HUES64 (cell line): Measurements from ENCODE around the gene RFT1.

Experiments
- H3K27ac ChIP-seq: 2 replicates; pipeline ENCODE4 v1.7.0; 2013; ENCODE audit warnings: low read depth, low read length, inconsistent platforms
- H3K27me3 ChIP-seq: 2 replicates; pipeline ENCODE4 v1.6.1; 2013; ENCODE audit warnings: mild to moderate bottlenecking, low read length; ENCODE audit not compliant: insufficient read depth
- H3K36me3 ChIP-seq: 2 replicates; pipeline ENCODE4 v1.6.1; 2013; ENCODE audit warnings: mild to moderate bottlenecking, low read length; ENCODE audit not compliant: insufficient read depth
- H3K4me1 ChIP-seq: 2 replicates; pipeline ENCODE4 v1.6.1; 2013; ENCODE audit warnings: mild to moderate bottlenecking, low read length, moderate library complexity; ENCODE audit not compliant: insufficient read depth
- H3K4me3 ChIP-seq: 2 replicates; pipeline ENCODE4 v1.5.1; 2013; ENCODE audit warnings: mild to moderate bottlenecking, low read length, moderate library complexity
- H3K9ac ChIP-seq: 2 replicates; pipeline ENCODE4 v1.6.1; 2013; ENCODE audit warnings: mild to moderate bottlenecking, low read depth, low read length
- H3K9me3 ChIP-seq: 2 replicates; pipeline ENCODE4 v1.6.1; 2013; ENCODE audit warnings: low read depth, low read length; ENCODE audit not compliant: insufficient read depth
- WGBS: fragments of 150-250, 120-280 bp; methylation state at CpG from one replicate; pipeline ENCODE4 v1.1.7; 2013; ENCODE audit warnings: missing lambda C conversion rate; 5-methylcytosine and 5-hydroxymethylcytosine counted together

The RFT1 gene

DNA sequence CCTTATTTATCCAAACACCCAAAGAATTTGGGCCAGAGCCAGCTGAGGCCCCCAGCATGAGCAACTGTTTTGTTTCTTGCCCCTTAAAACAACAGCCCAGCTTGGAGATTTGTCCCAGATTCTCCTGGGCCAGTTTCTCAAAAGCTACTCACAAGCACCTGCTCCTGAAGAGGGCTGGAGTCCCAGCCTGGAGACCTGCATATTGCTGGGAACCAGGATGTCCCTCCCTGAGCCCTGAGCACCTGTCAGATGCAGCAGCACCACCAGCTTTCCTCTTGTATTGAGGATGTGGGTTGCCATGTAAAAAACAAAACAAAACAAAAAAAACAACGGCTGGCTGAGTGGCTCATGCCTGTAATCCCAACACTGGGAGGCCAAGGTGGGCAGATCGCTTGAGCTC lies 7.0 kb upstream of the RFT1 start:
- Histone ChIP-seq H3K27ac (no peak overlapping the region), H3K9me3 (no peaks in the 10 kb centered on the region), H3K9ac (no peak overlapping the region), H3K4me1 (no peaks in the 10 kb centered on the region), H3K27me3 (no peaks in the 10 kb centered on the region), H3K4me3 (no peak overlapping the region), H3K36me3 (no peaks in the 10 kb centered on the region)
- WGBS, result 89% methylated on average over 2 of the region's 2 CpGs

DNA sequence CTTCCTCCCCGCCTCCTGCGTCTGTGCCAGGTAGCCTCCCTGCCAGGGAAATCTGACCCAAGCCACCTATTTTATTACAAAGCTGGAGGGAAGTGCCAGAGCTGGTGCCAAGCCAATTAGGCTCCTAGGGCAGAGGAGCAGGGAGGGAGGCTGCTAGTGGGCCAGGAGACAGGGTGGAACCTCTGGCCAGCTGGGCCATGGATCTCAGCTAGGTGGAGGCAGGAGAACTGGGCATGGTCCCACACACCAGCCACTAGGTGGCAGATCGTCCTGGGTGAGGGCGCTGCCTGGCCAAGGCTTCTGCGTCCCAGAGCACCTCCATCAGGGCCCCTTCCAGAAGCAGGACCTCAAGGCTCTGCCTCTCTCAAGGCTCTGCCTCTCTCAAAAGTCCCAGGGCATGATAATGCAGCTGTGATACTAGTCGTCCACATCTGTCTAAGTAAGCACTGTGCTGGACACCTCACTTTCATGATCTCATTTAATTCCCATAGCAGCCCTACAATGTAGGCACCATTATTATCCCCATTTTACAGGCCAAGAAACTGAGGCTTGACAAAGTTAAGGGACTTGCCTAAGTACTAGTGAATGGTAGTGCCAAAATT lies 4.5 kb upstream of the RFT1 start:
- Histone ChIP-seq H3K9me3 (no peaks in the 10 kb centered on the region), H3K9ac (no peak overlapping the region), H3K4me1 (no peaks in the 10 kb centered on the region), H3K27me3 (no peaks in the 10 kb centered on the region), H3K36me3 (no peaks in the 10 kb centered on the region), H3K4me3 (no peak overlapping the region), H3K27ac (no peak overlapping the region)
- WGBS, result 36% methylated on average over 6 of the region's 6 CpGs

DNA sequence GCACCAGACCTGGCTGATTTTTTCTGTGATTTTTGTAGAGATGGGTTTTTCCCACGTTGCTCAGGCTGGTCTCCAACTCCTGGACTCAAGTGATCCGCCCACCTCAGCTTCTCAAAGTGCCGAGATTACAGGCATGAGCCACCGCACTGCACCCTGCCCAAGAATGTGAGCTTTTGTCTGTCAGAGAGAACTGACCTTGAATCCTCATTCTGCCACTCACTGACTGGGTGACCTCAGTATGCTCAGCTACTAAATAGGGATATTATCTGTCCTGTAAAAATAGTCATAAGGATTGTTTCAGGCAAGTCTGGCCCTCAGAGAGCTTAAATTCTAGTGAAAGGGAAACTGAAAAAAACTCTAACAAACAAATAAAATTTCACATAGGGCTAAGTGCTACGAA lies 2.1 kb upstream of the RFT1 start:
- 75% methylated on average over 5 of the region's 5 CpGs for WGBS
- Histone ChIP-seq H3K9me3 (no peaks in the 10 kb centered on the region), H3K4me3 (no peak overlapping the region), H3K4me1 (peaks cover 5% of the 10 kb centered on the region; the same call in 1 of the 2 replicates), H3K36me3 (no peaks in the 10 kb centered on the region), H3K27me3 (no peaks in the 10 kb centered on the region), H3K9ac (no peak overlapping the region), H3K27ac (no peak overlapping the region)

DNA sequence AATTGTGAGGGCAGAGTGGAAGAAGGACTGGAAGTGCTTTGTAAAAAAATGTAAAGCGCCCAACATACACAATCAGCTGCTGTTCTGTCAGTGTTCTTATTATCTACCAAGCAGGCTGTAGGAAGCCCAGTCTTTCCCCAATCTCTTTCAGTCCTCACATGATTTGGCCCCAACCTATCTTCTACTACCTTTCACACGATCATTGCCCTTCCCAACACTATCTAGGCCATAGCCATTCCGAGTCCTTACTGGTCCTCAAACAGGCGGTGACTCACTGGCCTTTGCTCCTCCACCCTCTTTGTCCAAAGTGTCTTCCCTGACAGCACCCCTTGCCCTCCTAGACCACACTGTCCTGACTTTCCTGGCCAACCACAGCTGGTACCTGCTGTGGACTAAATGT lies 861 bp upstream of the RFT1 start:
- no peak overlapping the region for H3K27ac ChIP-seq
- H3K27me3 ChIP-seq, result no peaks in the 10 kb centered on the region
- no peaks in the 10 kb centered on the region for H3K36me3 ChIP-seq
- peaks cover 5% of the 10 kb centered on the region; the same call in 1 of the 2 replicates for H3K4me1 ChIP-seq
- H3K9me3 ChIP-seq, result no peaks in the 10 kb centered on the region
- 89% methylated on average over 4 of the region's 4 CpGs for WGBS
- H3K9ac ChIP-seq, result no peak overlapping the region
- H3K4me3 ChIP-seq, result peak overlapping the region; percentile 87

DNA sequence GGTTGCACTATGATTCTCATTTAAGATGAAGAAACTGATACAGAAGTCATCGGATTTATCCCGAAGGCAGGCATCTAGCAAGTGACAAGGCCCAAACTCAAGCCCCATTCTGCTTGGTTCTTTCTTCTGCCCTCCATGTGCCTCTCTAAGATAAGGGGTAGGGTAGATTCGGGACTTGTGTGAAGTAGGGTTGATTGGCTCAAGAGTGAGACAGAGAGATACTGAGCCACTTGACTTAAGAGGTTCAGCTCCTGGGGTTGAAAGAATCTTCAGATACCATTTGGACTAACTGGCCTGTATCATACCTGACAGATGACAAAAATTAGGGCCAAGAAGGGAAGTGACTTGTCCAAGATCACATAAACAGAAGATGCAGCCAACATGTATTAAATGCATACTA lies 891 bp downstream of the RFT1 start:
- peaks cover 5% of the 10 kb centered on the region; the same call in 1 of the 2 replicates for H3K4me1 ChIP-seq
- peak overlapping the region; percentile 90 for H3K9ac ChIP-seq
- no peaks in the 10 kb centered on the region for H3K27me3 ChIP-seq
- 93% methylated on average over 3 of the region's 3 CpGs for WGBS
- H3K4me3 ChIP-seq, result peak overlapping the region; percentile 87
- no peaks in the 10 kb centered on the region for H3K9me3 ChIP-seq
- H3K36me3 ChIP-seq, result peaks cover 17% of the 10 kb centered on the region
- H3K27ac ChIP-seq, result no peak overlapping the region

DNA sequence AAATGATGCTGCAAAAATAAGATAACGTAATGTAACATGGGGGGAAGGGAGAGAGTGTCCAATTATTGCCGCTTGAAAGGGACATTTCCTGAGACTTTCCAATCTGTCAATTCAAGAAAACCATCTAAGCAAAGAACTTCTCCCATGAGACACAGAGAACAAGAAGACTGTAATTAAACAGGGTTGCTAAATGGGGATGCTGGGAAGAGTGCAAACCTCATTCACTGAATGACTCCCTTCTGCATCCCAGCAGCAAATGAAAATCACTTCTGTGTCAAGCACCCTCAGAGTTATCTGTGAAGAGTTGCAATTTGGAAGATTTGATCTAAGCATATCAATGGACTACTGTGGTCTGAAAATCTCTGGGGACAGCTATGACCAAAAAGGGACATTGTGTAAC lies 3.6 kb downstream of the RFT1 start:
- Histone ChIP-seq H3K36me3 (peaks cover 44% of the 10 kb centered on the region), H3K4me3 (no peak overlapping the region), H3K27me3 (no peaks in the 10 kb centered on the region), H3K27ac (no peak overlapping the region), H3K9ac (no peak overlapping the region), H3K9me3 (no peaks in the 10 kb centered on the region), H3K4me1 (peaks cover 5% of the 10 kb centered on the region; the same call in 1 of the 2 replicates)
- WGBS, result 89% methylated on average over 1 of the region's 2 CpGs

DNA sequence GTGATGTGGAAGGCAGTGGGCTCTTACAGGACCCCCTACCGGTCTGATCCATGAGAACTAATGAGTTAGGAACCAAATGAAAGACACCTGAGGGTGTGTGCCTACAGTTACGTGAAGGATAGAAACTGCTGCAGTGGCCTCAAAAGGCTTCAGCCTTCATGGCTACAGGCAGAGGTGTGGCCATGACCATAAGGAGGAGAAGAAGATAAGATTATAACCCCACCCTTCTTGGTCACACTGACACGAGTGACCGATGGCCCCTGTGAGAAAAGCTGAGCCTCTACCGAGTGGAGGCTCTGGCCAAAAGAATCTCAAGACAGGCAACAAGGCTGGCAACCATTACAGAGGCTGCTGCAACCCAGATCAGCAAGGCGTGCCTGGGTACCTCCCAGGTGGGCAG lies 6.3 kb downstream of the RFT1 start:
- no peak overlapping the region for H3K27ac ChIP-seq
- H3K27me3 ChIP-seq, result no peaks in the 10 kb centered on the region
- H3K9me3 ChIP-seq, result no peaks in the 10 kb centered on the region
- H3K4me3 ChIP-seq, result no peak overlapping the region
- H3K4me1 ChIP-seq, result no peaks in the 10 kb centered on the region
- 95% methylated on average over 6 of the region's 6 CpGs for WGBS
- H3K9ac ChIP-seq, result no peak overlapping the region
- peaks cover 70% of the 10 kb centered on the region for H3K36me3 ChIP-seq

DNA sequence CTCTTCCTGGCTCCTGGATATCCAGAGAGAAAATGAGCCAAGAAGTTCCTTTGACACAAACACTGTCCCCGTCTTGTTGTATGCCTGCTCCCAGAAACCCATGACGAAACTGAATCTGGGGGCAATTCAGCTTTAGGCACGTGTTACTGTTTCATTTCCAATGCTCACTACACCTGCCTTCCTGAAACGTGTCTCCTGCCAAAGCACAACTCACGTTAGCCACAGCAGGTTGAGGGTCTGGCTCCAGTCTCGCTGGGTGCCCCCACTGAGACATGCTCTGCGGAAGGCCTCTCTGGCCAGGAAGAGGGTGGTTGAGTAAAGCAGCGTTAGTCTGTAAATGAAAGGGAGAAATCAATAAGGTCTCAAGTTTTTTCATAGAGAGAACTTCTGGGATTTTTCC lies 6.7 kb downstream of the RFT1 start:
- Histone ChIP-seq H3K4me3 (no peak overlapping the region), H3K36me3 (peaks cover 74% of the 10 kb centered on the region)
- 95% methylated on average over 8 of the region's 8 CpGs for WGBS

DNA sequence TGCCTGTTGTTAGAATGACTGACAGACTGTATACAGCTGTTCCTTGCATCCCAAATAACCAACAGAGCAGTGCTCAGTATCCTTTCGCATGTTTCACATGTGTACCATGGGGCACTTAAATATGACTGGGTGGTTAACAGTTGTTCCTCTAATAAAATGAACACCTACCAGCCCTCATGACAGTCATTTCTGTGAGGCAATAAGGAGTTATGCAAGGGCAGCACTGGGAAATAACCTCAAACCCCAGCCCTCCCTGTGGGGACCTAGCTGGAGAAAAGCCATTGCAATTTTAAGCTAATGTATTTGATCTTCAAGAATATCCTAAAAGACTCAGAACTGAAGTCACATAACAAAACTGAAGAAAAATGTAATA lies 7.3 kb downstream of the RFT1 start:
- no peaks in the 10 kb centered on the region for H3K27me3 ChIP-seq
- no peak overlapping the region for H3K4me3 ChIP-seq
- 100% methylated on average over 1 of the region's 1 CpG for WGBS
- no peaks in the 10 kb centered on the region for H3K4me1 ChIP-seq
- H3K27ac ChIP-seq, result no peak overlapping the region
- no peaks in the 10 kb centered on the region for H3K9me3 ChIP-seq
- H3K9ac ChIP-seq, result no peak overlapping the region
- H3K36me3 ChIP-seq, result peaks cover 80% of the 10 kb centered on the region

More for the DNA sequence above, 6.7 kb downstream of the RFT1 start:
- H3K9ac ChIP-seq, result no peak overlapping the region
- no peaks in the 10 kb centered on the region for H3K9me3 ChIP-seq
- no peak overlapping the region for H3K27ac ChIP-seq
- no peaks in the 10 kb centered on the region for H3K27me3 ChIP-seq
- no peaks in the 10 kb centered on the region for H3K4me1 ChIP-seq

DNA sequence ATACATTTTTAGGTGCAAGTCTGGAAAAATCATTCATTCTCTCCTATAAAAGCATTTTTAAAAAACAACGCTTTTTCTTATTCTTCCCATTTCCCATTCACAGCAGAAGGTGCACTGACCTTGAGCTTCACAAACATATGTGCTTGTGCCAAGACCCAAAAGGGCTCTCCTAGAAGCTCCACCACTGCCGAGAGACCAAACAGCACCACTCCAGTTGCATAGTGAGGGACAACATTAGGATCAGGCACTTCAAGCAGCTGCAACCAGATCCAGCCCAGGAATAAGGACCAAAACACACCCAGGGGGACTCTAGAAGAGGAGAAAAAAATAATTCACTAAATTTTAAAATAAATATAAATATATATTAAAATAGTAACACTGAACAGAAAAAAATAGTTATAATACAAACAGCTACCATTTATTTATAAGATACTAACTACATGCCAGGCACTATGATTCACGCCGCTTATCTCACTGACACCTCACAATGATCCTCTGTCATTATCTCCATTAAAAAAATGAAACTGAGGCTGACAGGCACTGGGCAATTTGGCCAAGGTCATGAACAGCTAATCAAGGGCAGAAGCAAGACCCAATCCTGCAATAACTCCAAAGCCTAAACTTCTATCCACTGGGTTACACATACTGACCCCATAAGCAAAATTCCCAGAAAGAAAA lies 7.8 kb downstream of the RFT1 start:
- H3K9me3 ChIP-seq, result no peaks in the 10 kb centered on the region
- no peak overlapping the region for H3K27ac ChIP-seq
- no peak overlapping the region for H3K4me3 ChIP-seq
- H3K27me3 ChIP-seq, result no peaks in the 10 kb centered on the region
- H3K4me1 ChIP-seq, result no peaks in the 10 kb centered on the region
- WGBS, result 94% methylated on average over 4 of the region's 4 CpGs
- H3K36me3 ChIP-seq, result peaks cover 85% of the 10 kb centered on the region
- no peak overlapping the region for H3K9ac ChIP-seq

DNA sequence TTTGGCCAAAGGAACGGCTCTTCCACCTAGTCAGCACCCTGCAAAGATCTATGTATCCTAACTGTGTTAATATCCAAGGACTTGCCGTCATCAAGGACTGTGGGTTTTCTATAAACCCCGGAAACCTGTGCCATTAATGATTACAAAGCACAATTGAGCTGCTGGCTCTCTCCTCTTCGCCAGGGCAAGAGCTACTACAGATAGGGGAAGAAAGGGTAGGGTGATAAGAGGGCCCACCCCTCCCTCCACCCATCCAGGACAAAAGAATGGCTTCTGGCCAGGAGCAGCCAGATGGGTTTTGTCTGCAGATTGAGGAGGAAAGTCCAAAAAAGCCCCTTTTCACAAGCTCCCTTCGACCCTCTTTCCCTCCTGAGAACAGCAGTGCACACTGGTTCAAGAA lies 9.9 kb downstream of the RFT1 start:
- no peaks in the 10 kb centered on the region for H3K27me3 ChIP-seq
- H3K4me1 ChIP-seq, result no peaks in the 10 kb centered on the region
- H3K4me3 ChIP-seq, result no peak overlapping the region
- H3K36me3 ChIP-seq, result peaks cover 86% of the 10 kb centered on the region
- WGBS, result 95% methylated on average over 4 of the region's 5 CpGs
- no peaks in the 10 kb centered on the region for H3K9me3 ChIP-seq
- H3K9ac ChIP-seq, result no peak overlapping the region
- no peak overlapping the region for H3K27ac ChIP-seq
